NCI-H2196 (cell line): ENCODE data around the gene SRL.

Experiments used
- DNase-seq: peaks from one replicate; lab custom pipeline; 2025; ENCODE audit not compliant: unreplicated experiment; lab: John Stamatoyannopoulos, UW

The SRL gene

DNA sequence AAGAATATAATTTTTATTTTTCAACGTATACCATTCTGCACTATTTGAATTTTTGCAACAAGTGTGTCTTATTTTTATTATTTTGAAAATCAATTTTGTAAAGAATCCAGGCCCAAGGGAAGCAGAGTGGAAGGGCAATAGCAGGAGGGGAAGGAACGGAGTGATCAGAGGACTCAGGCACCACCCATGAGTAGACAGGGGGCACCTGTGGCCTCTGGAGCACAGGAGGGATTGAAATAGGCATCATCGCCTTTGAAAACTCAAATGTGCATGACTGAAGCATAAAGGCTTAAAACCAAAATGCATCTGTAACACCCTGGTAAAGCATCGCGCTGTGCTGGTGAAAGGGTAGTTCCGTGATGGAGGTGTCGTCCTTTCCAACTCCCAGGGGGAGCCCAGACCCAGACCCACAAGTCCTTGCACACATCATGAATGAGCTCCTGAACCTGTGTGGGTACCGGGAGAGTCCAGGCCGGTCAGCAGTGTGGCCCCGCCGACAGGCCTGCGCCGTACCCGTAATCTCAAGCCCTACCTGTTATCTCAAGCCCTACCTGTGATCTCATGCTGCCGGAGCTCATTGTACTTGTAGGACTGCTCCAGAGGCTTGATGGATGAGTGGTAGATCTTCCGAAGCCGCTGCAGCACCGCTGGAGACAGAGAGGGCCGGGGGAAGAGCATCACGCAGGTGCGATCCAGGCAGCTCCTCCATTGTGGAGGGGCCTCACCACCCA lies 39.1 kb downstream of the SRL start:
- no peak for DNase-seq

GRCh38 chr16:4200781-4201137 lies 41.1 kb downstream of the SRL start:
- DNase-seq = no peak

DNA sequence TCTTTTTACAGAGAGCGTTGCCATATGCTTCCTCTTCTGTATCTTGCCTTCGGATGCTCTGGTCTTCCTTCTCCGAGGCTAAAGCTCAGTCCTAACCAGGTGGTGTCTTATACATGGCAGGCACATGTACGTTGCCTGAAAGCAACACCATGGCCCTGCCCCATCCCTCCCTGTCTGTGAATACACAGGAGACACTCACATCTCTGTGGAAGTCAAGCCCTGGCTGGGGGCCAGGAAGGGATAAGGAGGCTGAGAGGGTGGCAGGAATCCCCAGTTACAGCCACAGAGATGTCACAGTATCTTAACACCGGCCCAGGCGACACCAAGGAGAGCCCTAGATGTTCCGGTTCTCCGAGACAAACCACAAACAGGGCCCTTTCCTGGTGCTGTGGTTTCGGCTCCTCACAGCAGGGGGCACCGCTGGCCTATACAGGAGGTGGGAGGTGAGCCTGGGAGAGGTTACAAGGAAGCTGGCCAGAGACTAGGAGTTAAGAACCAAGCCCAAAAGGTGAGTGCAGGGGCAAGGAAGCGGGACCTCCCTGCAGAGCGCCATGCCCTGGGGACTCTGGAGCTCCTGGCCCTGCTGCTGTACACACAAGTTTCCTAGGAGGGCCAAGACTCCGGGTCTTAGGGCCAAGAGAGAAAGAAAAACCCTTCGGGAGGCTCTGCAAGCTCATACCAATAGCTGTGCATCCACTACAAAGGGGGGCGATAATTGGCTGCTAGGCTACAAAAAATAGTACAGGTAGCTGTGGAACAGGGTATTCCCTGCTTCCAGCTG lies 41.7 kb downstream of the SRL start:
- DNase-seq = peak; percentile 74

- no peak for DNase-seq
Observed at GRCh38 chr16:4198816-4199215, 43.1 kb downstream of the SRL start.

GRCh38 chr16:4194661-4195060 lies 47.2 kb downstream of the SRL start:
- no peak for DNase-seq

GRCh38 chr16:4193920-4194319 lies 48.0 kb downstream of the SRL start:
- no peak for DNase-seq

DNA sequence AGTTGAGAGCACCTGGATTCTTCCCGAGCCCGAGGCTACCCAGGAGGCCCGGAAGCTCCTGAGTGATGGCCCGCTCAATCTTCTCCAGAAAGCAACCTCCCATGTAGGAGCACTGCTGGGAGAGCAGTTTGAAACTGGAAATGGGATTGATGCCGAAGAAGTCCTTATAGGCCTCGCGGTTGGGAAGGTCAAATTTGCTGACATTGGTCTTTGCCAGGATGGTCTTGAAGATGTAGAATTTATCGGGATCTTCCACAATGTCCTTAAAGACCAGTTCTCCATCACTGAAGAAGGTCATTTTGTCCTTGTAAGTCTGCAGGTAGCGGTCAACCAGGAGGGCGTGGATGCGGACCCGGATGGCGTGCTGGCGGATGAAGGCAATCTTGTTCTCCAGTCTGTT lies 49.7 kb downstream of the SRL start:
- no peak for DNase-seq

GRCh38 chr16:4190712-4191333 lies 51.1 kb downstream of the SRL start:
- DNase-seq = no peak

GRCh38 chr16:4190086-4190485 lies 51.8 kb downstream of the SRL start:
- DNase-seq = no peak

GRCh38 chr16:4184038-4184702 lies 57.7 kb downstream of the SRL start:
- DNase-seq = no peak

GRCh38 chr16:4183237-4184037 lies 58.4 kb downstream of the SRL start:
- DNase-seq = peak; percentile 97

DNA sequence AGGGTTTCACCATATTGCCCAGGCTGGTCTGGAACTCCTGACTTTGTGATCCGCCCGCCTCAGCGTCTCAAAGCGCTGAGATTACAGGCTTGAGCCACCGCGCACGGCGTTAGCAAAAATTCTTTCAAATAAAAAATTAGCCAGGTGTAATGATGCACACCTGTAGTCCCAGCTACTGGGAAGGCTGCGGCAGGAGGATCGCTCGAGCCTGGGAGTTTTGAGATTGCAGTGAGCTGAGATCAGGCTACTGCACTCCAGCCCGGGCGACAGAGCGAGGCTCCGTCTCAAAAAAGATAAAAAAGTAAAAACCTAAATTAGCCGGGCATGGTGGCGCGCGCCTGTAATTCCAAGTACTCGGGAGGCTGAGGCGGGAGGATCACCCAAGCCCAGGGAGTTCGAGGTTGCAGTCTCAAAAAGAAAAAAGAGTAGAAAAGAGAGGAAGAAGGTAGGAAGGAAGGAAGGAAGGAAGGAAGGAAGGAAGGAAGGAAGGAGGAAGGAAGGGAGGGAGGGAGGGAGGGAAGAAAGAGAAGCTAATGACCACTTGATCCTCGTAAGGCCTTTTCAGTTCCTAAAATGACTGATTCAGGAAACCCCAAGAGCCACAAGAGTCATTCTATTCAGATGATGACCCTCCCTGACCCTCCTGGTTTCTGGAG lies 59.2 kb downstream of the SRL start:
- DNase-seq = no peak

DNA sequence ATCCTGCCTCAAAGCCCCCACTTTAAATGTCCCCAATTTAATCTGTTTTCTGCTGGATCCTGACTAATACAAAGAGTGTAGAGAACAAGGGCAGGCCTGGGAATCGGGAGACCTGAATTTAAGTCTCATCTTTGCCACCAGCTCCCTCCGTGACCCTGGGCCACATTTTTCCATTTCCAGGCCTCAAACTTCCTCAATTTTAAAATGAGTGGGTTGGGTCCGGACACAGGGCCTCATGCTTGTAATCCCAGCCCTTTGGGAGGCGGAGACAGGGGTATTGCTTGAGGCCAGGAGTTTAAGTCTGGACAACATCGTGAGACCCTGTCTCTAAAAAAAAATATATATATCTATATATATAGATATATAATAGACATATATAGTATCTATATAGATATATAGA lies 61.4 kb downstream of the SRL start:
- DNase-seq = no peak

- DNase-seq = no peak
Observed at GRCh38 chr16:4179763-4180260, 62.1 kb downstream of the SRL start.

- peak; percentile 42 for DNase-seq
Observed at GRCh38 chr16:4179020-4179419, 62.9 kb downstream of the SRL start.

DNA sequence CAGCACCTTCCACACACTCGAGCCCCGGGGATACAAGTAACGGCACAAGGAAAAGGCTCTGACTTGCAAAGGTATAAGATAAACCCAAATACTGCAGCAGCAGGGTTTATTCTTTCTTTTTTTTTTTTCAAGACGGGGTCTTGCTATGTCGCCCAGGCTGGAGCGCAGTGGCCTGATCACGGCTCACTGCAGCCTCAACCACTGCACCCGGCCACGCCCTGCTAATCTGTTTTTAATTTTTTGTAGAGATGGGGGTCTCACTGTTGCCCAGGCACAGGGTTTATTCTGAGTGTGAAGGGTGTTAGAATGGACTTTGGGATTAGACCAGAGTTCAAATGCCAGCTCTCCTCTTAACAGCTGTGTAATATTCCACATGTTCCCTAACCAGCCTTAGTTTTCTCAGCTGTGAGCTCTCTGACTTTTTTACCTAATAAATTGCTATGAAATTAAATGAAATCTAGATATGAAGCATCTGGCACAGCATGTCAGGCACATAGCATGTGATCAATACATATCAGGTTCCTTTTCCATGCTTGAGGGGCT lies 63.3 kb downstream of the SRL start:
- DNase-seq = no peak

DNA sequence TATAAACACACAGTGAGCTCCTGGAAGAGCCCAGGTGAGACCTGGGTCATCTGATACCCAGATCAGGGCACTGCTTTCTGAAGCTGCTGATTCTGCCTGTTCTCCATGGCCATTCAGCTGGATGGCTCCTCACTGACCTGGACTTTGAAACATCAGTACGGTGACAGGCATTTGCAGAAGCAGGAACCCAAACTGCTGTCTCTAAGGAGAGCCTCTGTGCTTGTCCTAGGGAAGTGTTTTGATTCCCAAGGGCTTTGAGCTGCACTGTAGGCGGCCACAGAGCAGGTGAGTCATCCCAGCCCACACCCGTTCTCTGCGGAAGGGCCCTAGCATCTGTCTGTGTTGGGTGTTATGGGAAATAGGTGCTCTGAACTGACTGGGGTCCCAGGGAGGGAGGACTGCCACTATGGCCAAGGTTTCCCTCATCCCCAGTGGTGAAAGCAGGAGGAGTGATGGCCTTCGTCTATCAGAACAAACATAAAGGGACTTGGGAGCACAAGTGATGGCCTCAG lies 64.9 kb downstream of the SRL start:
- DNase-seq = no peak

DNA sequence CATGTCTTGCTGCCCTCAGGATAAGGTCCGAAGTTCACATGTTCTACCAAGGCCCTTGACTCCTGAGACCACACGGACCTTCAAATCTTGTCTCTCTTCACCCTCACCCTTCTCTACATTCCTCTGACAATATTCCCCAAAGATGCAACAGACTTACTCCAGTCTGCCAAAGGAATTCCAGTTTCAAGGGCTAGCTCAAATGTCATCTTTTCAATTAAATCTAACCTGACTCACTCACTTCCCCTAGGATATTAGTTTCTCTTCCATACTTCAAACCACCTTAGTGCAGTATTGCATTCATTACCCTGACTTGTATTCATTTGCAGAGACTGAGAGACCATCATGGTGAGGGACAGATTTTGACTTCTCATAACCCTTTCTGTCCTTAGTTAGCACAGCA lies 66.0 kb downstream of the SRL start:
- no peak for DNase-seq

GRCh38 chr16:4172070-4172469 lies 69.8 kb downstream of the SRL start:
- DNase-seq = no peak

GRCh38 chr16:4169415-4169814 lies 72.5 kb downstream of the SRL start:
- no peak for DNase-seq
